Epithelial cell of proximal tubule (primary cell): ENCODE data around the gene APBB2. TPM values are rescaled to one million over a fixed set of nuclear protein-coding genes. Genes with fewer than 3 reads are reported as not detected.

Experiments
- DNase-seq: peaks from one replicate; pipeline ENCODE4 v3.0.0-alpha.2; 2011; ENCODE audit warnings: low read depth
- H3K4me3 ChIP-seq: 2 replicates; pipeline ENCODE4 v1.5.1; 2011; ENCODE audit warnings: low read depth, mild to moderate bottlenecking, low read length
- CTCF ChIP-seq: conservative IDR thresholded peaks from 2 replicates; pipeline ENCODE4 v1.5.1; 2012; ENCODE audit warnings: low read depth, mild to moderate bottlenecking, low read length
- total RNA-seq: library from RNA; depleted of rRNA; stranded (reverse); fragments of >200 nt; gene quantifications from 2 replicates; pipeline ENCODE4 v1.2.3, GENCODE V29; 2015

APBB2 gene
- total RNA-seq, 1 donor from 2014 or later: 27.9 TPM

- DNase-seq: no peak
- H3K4me3 ChIP-seq: no peak overlapping the region
- TF ChIP-seq CTCF: no peak
Observed at GRCh38 chr4:41124916-41125548, 89.3 kb downstream of the APBB2 start.

GRCh38 chr4:41122775-41123174 lies 91.6 kb downstream of the APBB2 start:
- DNase-seq: no peak
- TF ChIP-seq CTCF: no peak
- no peak overlapping the region for H3K4me3 ChIP-seq

- no peak for DNase-seq
- TF ChIP-seq CTCF: no peak
- no peak overlapping the region for H3K4me3 ChIP-seq
Observed at GRCh38 chr4:41122309-41122708, 92.0 kb downstream of the APBB2 start.

- no peak for TF ChIP-seq CTCF
- no peak for DNase-seq
- H3K4me3 ChIP-seq: no peak overlapping the region
Observed at GRCh38 chr4:41121906-41122305, 92.4 kb downstream of the APBB2 start.

- no peak for TF ChIP-seq CTCF
- no peak for DNase-seq
- no peak overlapping the region for H3K4me3 ChIP-seq
Observed at GRCh38 chr4:41120297-41121217, 93.8 kb downstream of the APBB2 start.

GRCh38 chr4:41119867-41120295 lies 94.5 kb downstream of the APBB2 start:
- H3K4me3 ChIP-seq: no peak overlapping the region
- no peak for TF ChIP-seq CTCF
- DNase-seq: no peak
